T-helper 2 cell (primary cell): ENCODE data around the gene OR4B1.

ENCODE experiments used
- DNase-seq, 5 experiments: peaks; one replicate each; pipeline versions ENCODE4 v3.0.0 to v3.0.0-alpha.2; 2012 to 2022

Gene OR4B1

DNA sequence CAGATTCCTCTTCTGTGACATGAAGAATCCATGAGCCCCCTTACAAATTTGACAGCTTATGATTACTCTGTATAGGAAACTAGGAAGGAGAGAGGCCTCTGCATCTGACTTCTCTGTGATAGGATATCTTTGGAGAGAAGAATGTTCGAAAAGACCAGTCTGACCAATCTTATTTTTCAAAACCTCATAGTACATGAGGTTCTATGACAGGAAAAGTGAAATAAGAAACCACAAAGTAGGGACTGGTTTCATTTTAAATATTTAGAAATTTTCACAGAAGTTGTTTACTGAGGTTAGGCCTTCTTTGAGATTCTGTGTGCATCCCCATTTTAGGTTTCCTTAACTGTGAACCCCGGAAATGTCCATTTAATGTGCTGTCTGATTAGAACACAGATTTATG, 45.0 kb downstream of the OR4B1 start:
- DNase-seq, result peak in 1 of 5 experiments; percentile 3

DNA sequence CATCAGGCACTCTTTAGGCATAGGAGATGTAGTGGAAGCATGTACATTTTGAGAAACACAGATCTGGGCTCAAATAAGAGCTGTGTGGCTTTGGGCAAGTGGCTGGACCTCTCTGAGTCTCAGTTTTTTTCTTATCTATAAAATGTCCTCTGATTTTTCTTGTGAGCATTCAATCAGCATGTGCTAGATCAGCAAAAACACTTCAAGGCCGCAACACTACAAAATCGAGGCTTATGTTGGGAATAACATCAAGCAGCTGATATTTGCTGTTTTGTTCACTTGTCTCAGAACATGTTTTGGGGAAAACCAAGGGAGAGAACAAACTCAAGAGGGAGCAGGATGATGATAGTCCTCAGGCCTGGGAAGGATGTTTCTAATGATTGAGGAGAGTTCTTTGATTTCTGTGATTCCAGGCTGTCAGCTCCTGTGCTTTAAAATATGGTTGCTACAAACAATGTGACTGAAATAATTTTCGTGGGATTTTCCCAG, 46.9 kb downstream of the OR4B1 start, which contains the start of gene OR4X1:
TSS of gene OR4X1 (plus strand) at position 439 of the 489 bp plus-strand sequence. CDS start at position 439, 0 bp downstream.
- no peak for DNase-seq
